ENCODE results near the gene TRMT11. TPM values are rescaled to one million over a fixed set of nuclear protein-coding genes. Genes with fewer than 3 reads are reported as not detected.

The TRMT11 gene
- total RNA-seq, 1 donor from 2014 or later: 19.7 TPM

DNA sequence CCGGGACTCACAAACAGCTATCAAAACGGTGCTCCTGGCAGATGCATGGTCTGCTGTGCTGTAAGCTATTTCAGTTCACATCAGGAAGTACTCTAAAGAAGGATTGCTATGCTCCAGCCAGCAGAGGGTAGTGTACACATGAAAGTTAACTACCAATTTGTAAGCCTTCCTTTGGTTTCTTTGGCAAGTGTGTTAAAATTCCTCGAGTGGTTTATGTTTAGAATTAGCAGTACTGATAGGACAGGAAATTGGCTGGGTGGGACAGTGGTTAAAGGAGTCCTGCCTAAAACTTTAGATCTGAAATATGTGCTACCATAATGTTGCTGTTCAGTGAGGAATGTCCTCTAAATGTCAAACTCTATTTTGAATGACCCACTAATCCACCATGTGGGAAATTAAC lies 47.4 kb downstream of the TRMT11 start:
- TF ChIP-seq CTCF (conservative IDR thresholded peaks at IDR 0.05; ENCODE audit: low read depth, low read length): peak; percentile 82
- DNase-seq (ENCODE audit: low read depth): peak; percentile 51
- H3K4me3 ChIP-seq (ENCODE audit: low read depth, low read length): no peak overlapping the region

- DNase-seq (ENCODE audit: low read depth): no peak
- no peak overlapping the region for H3K4me3 ChIP-seq (ENCODE audit: low read depth, low read length)
- TF ChIP-seq CTCF (conservative IDR thresholded peaks at IDR 0.05; ENCODE audit: low read depth, low read length): no peak
Observed at GRCh38 chr6:126034656-126035055, 48.3 kb downstream of the TRMT11 start.

DNA sequence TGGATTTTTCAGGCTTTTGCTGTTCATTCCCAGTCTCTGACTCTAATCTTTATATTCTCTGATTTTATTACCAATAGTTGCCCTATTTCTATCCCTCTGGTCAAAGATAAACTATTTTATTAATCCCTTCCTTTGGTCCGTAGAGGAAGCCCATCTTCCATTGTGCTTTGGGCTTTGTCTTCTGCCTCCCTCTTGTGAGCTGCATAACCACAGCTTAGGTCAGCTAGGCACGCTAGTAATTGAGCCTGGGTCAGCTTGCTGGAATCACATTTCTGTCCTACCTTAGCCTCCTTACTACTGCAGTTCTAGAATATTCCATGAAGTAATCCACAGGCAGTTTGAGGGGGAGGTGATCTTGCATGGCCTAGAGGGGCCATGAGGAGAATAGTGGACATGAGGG lies 49.4 kb downstream of the TRMT11 start:
- H3K4me3 ChIP-seq (ENCODE audit: low read depth, low read length): no peak overlapping the region
- no peak for DNase-seq (ENCODE audit: low read depth)
- TF ChIP-seq CTCF (conservative IDR thresholded peaks at IDR 0.05; ENCODE audit: low read depth, low read length): no peak

DNA sequence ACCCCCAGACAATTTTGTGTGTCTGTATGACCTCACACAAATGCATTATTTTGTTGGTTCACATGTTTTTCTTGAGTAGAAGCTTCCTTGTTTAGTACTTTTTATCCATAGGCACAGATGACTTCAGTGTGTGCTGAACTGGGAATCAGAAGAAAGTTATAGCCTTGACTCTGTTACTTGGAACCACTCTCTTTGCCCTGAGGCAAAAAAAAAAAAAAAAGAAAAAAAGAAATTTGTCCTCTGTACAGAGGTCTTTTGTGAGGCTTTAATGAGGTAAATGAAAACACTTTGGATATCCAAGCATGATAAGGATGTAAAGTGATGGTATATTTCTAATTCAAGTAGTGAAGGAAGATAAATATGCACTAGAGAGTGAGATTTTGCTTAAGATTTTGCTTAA lies 51.9 kb downstream of the TRMT11 start:
- no peak overlapping the region for H3K4me3 ChIP-seq (ENCODE audit: low read depth, low read length)
- DNase-seq (ENCODE audit: low read depth): no peak
- no peak for TF ChIP-seq CTCF (conservative IDR thresholded peaks at IDR 0.05; ENCODE audit: low read depth, low read length)

GRCh38 chr6:126039284-126039683 lies 52.9 kb downstream of the TRMT11 start:
- H3K4me3 ChIP-seq (ENCODE audit: low read depth, low read length): no peak overlapping the region
- DNase-seq (ENCODE audit: low read depth): peak; percentile 35
- TF ChIP-seq CTCF (conservative IDR thresholded peaks at IDR 0.05; ENCODE audit: low read depth, low read length): no peak

- DNase-seq (ENCODE audit: low read depth): no peak
- no peak for TF ChIP-seq CTCF (conservative IDR thresholded peaks at IDR 0.05; ENCODE audit: low read depth, low read length)
Observed at GRCh38 chr6:126040394-126040793, 54.1 kb downstream of the TRMT11 start.

DNA sequence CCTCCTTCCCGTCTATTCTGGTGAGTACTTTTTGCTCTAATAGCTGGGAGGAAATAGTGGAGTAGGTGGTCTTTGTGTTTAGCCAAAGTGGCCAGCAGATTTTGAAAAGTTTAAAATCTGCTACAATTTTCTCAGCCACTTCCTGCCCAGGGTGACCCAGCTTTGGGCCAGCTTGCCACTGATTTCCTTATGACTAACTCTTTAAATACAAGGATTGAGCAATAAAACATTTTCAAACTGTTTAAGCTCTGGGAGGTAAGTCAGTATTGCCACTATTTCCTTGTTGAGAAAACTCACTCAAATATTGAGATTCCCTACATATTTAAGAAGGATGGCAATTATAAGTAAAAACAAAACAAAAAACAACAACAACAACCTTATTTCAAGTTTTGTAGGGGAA lies 54.5 kb downstream of the TRMT11 start:
- no peak for TF ChIP-seq CTCF (conservative IDR thresholded peaks at IDR 0.05; ENCODE audit: low read depth, low read length)
- DNase-seq (ENCODE audit: low read depth): peak; percentile 49
- no peak overlapping the region for H3K4me3 ChIP-seq (ENCODE audit: low read depth, low read length)

More at GRCh38 chr6:126040394-126040793, 54.1 kb downstream of the TRMT11 start:
- no peak overlapping the region for H3K4me3 ChIP-seq (ENCODE audit: low read depth, low read length)

Measured in epithelial cell of proximal tubule (primary cell).